Stimulated activated effector memory CD8-positive, alpha-beta T cell treated with anti-CD3 and anti-CD28 coated beads, Interleukin-12 subunit alpha, Interleukin-12 subunit beta, amount 100 ng/mL, for 72 hours (primary cell): ENCODE results near the gene SNX32.
"Not testable (repeated sequence)": the region's sequence is repeated elsewhere in the genome, so short reads cannot be mapped to it uniquely, and the experiment has no call there.

Experiments
- ATAC-seq: fragments of 150-1000 bp; cut with Tn5 transposase; 2 replicates; pipeline ENCODE4 v1.10.0; 2021
- DNase-seq, 2 donors: peaks; one replicate each; pipeline ENCODE4 v3.0.0; 2021 to 2022; ENCODE audit warnings: low spot score in 2 of 2
- H3K27ac Mint-ChIP-seq: one replicate; pipeline ENCODE4 v1.8.0; 2022; ENCODE audit warnings: mild to moderate bottlenecking, mixed read lengths
- H3K36me3 Mint-ChIP-seq: one replicate; pipeline ENCODE4 v1.8.0; 2022; ENCODE audit warnings: mild to moderate bottlenecking, mixed read lengths
- H3K4me1 Mint-ChIP-seq: one replicate; pipeline ENCODE4 v1.8.0; 2022; ENCODE audit warnings: mixed read lengths
- H3K4me3 Mint-ChIP-seq: one replicate; pipeline ENCODE4 v1.8.0; 2022; ENCODE audit warnings: mild to moderate bottlenecking, mixed read lengths
- H3K9me3 Mint-ChIP-seq: one replicate; pipeline ENCODE4 v1.8.0; 2022; ENCODE audit warnings: mixed read lengths

SNX32 gene

DNA sequence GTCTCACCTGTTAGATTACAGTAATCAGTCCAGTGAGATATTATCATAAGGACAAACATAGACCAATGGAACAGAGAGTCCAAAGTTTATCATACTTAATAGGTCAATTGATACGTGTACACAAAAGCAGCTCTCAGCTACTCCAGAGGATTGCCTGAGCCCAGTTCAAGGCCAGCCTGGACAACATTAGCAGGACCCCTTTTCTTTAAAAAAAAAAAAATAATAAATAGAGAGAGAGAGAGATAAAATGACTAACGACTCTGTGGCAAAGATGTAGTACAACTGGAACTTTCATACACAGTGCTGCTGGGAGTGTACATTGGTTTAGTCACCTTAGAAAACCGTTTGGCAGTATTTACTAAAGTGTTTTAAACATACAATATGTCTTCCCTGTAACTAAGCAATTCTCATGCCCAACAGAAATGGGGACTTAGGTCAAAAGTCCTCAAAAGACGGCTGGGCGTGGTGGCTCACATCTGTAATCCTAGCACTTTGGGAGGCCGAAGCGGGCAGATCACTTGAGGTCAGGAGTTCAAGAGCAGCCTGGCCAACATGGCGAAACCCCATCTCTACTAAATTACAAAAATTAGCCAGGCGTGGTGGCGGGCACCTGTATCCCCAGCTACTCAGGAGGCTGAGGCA is 10.6 kb downstream of the SNX32 start:
- Mint-ChIP-seq H3K4me3 (no peak overlapping the region), H3K27ac (no peak overlapping the region), H3K4me1 (no peaks in the 10 kb centered on the region), H3K9me3 (no peaks in the 10 kb centered on the region), H3K36me3 (no peaks in the 10 kb centered on the region)
- DNase-seq (no peak), ATAC-seq (no peak)

DNA sequence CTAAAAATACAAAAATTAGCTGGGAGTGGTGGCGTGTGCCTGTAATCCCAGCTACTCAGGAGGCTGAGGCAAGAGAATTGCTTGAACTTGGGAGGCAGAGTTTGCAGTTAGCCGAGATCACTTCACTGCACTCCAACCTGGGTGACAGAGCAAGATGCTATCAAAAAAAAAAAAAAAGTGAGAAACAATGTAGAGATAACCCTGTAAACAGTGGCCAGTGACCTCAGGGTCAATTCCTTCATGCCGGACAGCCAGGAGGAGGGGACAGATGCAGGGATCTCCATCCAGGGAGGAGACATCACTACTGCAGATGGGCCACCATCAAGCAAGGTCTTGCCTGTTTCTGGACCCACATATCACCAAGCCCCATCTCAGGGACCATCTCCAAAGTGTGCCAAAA is 14.0 kb downstream of the SNX32 start:
- Mint-ChIP-seq H3K36me3 (peaks cover 26% of the 10 kb centered on the region), H3K4me3 (no peak overlapping the region), H3K4me1 (peaks cover 6% of the 10 kb centered on the region), H3K27ac (no peak overlapping the region), H3K9me3 (no peaks in the 10 kb centered on the region)
- ATAC-seq (no peak), DNase-seq (no peak)

DNA sequence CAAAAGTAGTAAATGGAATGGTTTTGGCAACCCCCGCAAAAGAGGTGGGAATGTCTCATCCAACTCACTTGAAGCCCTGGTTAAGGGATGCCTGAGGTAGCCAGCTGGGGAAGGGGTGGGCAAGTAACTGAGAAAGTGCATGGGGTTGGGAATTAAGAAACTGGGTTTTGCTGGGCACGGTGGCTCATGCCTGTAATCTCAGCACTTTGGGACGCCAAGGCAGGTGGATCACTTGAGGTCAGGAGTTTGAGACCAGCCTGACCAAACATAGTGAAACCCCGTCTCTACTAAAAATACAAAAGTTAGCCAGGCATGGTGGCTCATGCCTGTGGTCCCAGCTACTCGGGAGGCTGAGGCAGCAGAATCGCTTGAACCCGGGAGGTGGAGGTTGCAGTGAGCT is 14.9 kb downstream of the SNX32 start:
- not testable (repeated sequence) for DNase-seq, H3K4me3 Mint-ChIP-seq, ATAC-seq, H3K9me3 Mint-ChIP-seq, H3K27ac Mint-ChIP-seq
- Mint-ChIP-seq H3K36me3 (peaks cover 35% of the 10 kb centered on the region), H3K4me1 (peaks cover 12% of the 10 kb centered on the region)

DNA sequence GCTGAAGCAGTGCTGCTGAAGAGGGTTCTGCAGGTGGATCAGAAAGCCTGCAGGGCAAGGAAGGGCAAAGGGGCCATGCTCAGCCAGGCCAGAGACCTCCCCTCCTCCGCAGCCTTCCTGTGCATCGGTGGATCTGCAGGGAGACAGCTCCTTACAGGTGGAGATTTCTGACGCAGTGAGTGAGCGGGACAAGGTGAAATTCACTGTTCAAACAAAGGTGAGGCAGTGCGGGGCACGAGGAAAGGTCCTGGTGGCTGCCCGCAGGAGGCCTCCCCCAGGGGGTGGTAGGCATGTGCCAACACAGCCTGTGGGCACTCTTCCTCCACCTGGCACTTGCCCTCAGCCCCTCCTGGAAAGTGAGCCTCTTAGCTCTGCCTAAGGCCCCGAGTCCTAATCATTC is 15.6 kb downstream of the SNX32 start:
- Mint-ChIP-seq H3K27ac (peak overlapping the region; percentile 52), H3K9me3 (no peaks in the 10 kb centered on the region), H3K4me3 (no peak overlapping the region), H3K4me1 (peaks cover 18% of the 10 kb centered on the region), H3K36me3 (peaks cover 42% of the 10 kb centered on the region)
- DNase-seq (no peak), ATAC-seq (no peak)

DNA sequence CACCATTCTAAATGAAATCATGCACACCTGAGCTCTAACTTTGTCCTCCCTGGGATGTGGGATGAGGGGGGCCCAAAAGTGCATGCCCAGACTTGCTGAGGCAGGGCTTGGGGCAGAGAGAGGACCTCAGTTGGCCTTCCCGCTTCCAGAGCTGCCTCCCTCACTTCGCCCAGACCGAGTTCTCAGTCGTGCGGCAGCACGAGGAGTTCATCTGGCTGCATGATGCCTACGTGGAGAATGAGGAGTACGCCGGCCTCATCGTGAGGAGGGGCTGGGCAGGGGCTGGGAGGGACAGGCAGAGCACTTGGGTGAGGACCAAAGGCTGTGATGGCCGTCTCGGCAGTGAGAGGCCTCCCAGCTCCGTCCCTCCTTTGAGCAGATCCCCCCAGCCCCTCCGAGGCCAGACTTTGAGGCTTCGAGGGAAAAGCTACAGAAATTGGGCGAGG is 16.0 kb downstream of the SNX32 start:
- DNase-seq (peak in 1 of 2 donors; percentile 52), ATAC-seq (no peak)
- Mint-ChIP-seq H3K4me1 (peaks cover 23% of the 10 kb centered on the region), H3K4me3 (no peak overlapping the region), H3K27ac (peak overlapping the region; percentile 52), H3K9me3 (no peaks in the 10 kb centered on the region), H3K36me3 (peaks cover 46% of the 10 kb centered on the region)

DNA sequence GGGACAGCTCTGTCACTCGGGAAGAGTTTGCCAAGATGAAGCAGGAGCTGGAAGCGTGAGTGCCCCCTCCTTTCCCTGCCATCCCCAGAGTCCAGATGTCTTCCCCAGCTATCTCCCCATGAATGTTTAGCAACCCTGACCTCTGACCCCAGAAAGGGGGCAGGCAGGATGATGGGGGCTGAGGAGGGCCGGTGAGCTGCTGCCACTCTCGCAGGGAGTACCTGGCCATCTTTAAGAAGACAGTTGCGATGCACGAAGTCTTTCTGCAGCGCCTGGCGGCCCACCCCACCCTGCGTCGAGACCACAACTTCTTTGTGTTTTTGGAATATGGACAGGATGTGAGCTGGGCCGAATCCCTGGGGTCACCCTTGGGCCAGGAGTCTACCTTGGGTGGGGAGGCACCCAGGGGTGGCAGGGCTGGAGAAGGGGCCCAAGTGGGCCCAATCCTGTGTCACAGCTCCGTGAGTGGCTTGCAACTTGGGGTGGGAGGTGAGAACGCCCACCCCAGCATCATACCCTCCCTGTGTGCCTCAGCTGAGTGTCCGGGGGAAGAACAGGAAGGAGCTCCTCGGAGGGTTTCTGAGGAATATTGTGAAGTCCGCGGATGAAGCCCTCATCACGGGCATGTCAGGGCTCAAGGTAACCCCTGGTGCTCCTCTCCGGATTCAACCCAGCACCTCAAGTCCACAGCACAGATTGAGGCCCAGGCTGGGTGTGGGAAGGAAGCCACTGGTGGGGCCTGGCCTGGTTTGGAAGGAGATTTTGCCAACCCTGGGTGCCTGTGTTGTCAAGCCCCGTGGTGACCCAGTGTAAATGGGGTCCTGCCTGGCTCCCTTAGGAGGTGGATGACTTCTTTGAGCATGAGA is 16.7 kb downstream of the SNX32 start:
- Mint-ChIP-seq H3K4me1 (peaks cover 29% of the 10 kb centered on the region), H3K4me3 (no peak overlapping the region), H3K36me3 (peaks cover 53% of the 10 kb centered on the region), H3K9me3 (no peaks in the 10 kb centered on the region), H3K27ac (peak overlapping the region; percentile 52)
- DNase-seq (peak in 1 of 2 donors; percentile 51), ATAC-seq (peak; percentile 2)

DNA sequence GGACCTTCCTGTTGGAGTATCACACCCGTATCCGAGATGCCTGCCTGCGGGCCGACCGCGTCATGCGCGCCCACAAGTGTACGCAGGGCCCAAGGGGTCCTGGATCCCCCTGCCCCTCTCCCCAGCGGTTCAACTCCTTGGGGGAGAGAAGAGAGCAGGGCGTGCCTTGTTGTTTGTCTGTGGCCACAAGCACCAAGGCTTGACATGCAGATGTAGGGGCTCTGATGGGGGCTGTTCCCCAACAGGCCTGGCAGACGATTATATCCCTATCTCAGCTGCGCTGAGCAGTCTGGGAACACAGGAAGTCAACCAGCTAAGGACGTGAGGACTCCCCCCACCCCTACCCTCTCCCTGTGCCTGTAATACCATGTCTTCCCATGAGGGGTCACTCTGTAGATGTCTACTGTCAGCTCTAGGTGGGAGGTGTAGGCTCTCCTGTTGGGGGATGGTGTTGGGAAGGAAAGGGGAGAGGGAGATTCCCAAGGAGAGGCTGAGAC is 17.4 kb downstream of the SNX32 start:
- H3K27ac Mint-ChIP-seq = peak overlapping the region; percentile 58
- DNase-seq (peak in 1 of 2 donors; percentile 73), ATAC-seq (peak; percentile 17)
- peaks cover 36% of the 10 kb centered on the region for H3K4me1 Mint-ChIP-seq
- peaks cover 60% of the 10 kb centered on the region for H3K36me3 Mint-ChIP-seq
- no peak overlapping the region for H3K4me3 Mint-ChIP-seq
- no peaks in the 10 kb centered on the region for H3K9me3 Mint-ChIP-seq

DNA sequence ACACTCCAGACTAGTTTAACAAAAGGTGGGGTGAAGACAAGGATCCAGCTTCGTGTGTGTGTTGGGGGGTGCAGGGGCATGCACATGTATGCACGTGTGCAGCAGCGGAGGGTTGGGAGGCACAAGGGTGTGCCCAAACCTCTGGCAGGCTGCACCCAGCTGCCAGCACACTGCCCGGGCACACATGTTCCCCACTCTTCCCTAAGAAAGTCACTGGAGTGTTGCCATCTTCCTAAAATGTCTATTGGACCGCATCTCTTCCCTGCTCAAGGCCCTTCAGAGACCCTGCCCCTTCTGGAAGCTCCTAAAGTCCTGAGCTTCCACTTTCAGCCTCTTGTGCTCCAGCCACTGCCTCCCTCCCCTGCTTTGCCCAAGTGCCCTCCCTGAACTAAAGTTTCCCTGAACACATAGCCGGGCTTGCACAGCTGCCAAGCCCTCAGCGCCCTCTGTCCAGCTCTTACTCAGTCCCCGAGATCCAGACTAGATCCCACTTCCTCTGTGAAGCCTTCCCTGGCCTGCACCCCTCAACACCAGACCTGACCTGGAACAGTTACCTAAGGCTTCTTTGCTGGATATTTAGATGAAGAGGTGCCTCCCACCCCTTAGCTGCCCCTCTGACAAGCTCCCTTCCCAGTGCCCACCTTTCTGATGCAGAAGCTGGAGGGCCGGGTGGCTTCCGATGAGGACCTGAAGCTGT is 18.2 kb downstream of the SNX32 start:
- Mint-ChIP-seq H3K9me3 (no peaks in the 10 kb centered on the region), H3K4me3 (no peak overlapping the region), H3K27ac (peak overlapping the region; percentile 58), H3K4me1 (peaks cover 44% of the 10 kb centered on the region), H3K36me3 (peaks cover 68% of the 10 kb centered on the region)
- no peak for ATAC-seq
- peak in 1 of 2 donors; percentile 55 for DNase-seq

DNA sequence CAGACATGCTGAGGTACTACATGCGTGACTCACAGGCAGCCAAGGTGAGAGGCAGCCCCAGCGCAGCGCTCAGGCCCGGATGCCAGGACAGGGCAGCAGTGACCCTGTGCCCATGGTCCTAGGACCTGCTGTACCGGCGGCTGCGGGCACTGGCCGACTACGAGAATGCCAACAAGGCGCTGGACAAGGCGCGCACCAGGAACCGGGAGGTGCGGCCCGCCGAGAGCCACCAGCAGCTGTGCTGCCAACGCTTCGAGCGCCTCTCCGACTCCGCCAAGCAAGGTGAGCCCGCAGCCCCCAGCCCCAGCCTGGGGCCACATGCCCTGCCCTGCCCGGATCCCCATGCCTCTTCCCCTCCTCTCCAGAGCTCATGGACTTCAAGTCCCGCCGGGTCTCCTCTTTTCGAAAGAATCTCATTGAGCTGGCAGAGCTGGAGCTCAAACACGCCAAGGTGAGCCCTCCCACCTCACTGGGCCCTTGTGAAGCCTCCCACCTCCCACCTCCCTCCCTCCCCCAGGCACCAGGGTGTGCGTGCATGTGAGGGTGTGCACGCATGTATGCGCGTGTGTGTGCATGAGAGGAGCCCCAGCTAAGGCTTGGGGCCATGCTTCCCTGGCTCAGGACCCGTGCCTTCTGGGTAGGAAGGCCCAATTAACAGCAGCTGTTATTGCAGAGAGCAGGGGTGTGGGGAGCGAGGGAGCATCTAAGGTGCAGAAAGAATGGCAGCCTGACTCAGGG is 18.9 kb downstream of the SNX32 start:
- ATAC-seq (no peak), DNase-seq (peak in 1 of 2 donors; percentile 53)
- peaks cover 75% of the 10 kb centered on the region for H3K36me3 Mint-ChIP-seq
- H3K4me1 Mint-ChIP-seq = peaks cover 44% of the 10 kb centered on the region
- no peaks in the 10 kb centered on the region for H3K9me3 Mint-ChIP-seq
- H3K4me3 Mint-ChIP-seq = no peak overlapping the region
- peak overlapping the region; percentile 88 for H3K27ac Mint-ChIP-seq

DNA sequence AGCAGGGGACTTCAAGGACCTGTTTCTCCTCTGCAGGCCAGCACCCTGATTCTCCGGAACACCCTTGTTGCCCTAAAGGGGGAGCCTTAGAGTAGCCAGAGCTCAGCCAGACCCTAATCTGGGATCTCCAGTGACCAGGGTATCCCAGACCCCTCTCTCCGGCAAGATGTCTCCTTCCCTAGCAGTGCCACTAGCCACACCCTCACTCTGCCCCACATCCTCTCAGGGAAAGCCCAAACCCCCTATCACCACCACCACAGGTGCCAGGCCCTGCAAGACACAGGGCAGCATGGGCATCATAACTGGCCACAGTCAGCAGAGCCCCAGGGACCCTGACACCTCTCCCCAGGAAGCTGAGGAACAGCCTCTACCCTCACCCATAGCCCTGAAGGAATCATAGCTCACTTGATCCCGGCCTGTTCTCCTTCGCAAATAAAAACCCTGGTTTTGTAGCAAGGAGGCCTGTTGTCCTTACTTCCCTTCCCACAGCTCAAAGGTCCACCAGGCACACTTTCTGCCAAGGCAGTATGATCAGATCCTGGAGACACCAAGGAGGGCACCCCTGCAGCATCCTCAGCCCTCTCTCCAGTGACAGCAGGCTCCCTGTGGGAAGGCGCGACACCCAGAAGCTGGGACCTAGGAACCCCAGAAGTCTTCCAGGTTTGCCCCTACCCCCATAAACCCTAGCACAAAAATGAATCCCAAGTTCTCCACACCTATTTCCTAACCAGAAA is 19.6 kb downstream of the SNX32 start:
- ATAC-seq = no peak
- H3K4me3 Mint-ChIP-seq = no peak overlapping the region
- peaks cover 83% of the 10 kb centered on the region for H3K36me3 Mint-ChIP-seq
- peak overlapping the region; percentile 88 for H3K27ac Mint-ChIP-seq
- H3K9me3 Mint-ChIP-seq = no peaks in the 10 kb centered on the region
- peak in 1 of 2 donors; percentile 49 for DNase-seq
- peaks cover 47% of the 10 kb centered on the region for H3K4me1 Mint-ChIP-seq

DNA sequence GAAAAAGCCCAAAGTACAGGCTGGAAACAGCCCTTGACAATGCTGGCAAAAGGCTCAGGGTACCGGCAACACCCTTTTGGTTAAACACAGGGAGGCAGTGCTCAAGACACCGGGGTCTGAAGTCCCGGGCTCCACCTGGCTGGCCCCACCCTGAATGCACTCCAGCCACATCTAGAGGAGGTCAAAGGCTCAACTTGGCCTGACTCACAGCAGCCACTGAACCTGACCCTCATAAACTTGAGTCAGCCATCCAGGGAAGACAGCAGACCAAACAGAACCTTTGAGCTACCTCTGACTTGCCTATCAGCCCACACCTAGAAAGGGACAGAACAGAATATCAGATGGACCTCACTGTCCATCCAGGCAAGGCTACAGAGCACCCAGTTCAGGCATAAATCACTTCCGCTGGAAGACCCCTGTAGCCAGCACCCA is 20.4 kb downstream of the SNX32 start:
- no peak for DNase-seq
- H3K4me1 Mint-ChIP-seq = peaks cover 55% of the 10 kb centered on the region
- peak overlapping the region; percentile 97 for H3K4me3 Mint-ChIP-seq
- H3K36me3 Mint-ChIP-seq = peaks cover 88% of the 10 kb centered on the region
- no peaks in the 10 kb centered on the region for H3K9me3 Mint-ChIP-seq
- ATAC-seq = no peak
- peak overlapping the region; percentile 88 for H3K27ac Mint-ChIP-seq

DNA sequence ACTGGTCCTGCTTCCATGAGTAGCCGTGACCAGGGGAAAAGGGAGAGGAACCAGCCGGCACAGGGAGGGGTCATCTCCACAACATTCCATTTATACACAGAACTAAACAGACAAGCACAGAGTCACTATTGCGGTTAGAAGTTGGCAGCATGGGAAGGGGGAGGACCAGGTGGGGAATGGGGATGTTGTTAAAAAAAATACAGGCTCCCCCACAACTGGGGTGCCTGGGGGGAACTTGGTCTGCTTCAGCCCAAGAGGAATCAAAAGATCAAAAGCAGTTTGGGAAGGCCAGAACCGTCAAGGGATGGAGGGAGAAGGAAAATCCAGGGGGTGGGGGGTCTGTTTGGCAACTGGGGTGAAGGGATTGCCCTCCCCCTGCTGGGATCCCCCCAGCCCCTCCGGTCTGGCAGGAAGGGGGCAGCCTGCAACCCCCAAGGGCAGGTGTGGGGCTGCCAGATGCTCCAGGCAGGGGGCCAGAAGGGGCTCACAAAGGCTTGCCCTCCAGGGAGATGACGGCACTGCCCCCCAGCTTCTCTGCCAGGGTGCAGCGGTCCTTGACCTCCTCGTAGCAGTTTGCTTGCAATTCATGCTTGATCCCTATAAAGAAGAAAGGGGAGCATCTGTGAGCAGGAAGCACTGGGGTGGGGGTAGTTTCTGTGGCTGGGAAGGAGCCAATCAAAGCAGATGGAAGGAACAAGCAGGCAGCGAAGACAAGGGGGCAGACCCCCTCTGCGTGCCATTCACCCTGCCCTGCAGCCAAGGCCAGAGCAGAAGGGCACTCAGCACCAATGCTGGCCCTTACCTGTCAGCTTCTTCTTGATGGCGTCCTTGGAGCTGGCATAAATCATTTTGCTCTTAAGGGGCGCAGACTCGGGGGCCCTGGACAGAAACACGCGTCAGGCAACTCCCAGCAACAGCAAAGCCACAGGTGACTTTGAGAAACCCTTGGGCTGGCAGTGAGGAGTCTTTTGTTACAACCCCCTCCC is 21.4 kb downstream of the SNX32 start:
- DNase-seq (no peak), ATAC-seq (no peak)
- Mint-ChIP-seq H3K36me3 (peaks cover 98% of the 10 kb centered on the region), H3K9me3 (no peaks in the 10 kb centered on the region), H3K27ac (peak overlapping the region; percentile 88), H3K4me3 (peak overlapping the region; percentile 97), H3K4me1 (peaks cover 62% of the 10 kb centered on the region)

DNA sequence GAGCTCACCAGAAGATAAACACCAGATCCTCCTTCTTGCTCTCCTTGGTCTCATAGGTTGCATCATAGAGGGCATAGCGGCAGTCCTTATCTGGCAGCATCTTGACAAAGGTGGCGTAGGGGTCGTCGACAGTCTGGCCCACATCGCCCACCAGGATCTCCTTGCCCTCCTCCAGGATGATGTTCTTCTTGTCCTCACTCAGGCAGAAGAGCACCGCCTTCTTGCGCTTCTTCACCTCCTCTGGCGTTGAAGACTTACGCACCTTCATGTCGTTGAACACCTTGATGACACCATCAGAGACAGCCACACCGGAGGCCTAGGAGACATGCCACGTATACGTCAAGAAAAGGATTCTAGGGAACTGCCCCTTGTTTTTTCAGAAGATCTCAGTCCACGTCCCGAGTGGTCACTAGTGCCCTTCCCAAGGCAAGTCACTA is 22.2 kb downstream of the SNX32 start:
- no peak for DNase-seq
- H3K36me3 Mint-ChIP-seq = peaks cover 98% of the 10 kb centered on the region
- H3K27ac Mint-ChIP-seq = peak overlapping the region; percentile 97
- peaks cover 65% of the 10 kb centered on the region for H3K4me1 Mint-ChIP-seq
- no peak for ATAC-seq
- H3K4me3 Mint-ChIP-seq = peak overlapping the region; percentile 97
- no peaks in the 10 kb centered on the region for H3K9me3 Mint-ChIP-seq
